ENCODE results near the gene WWC2. TPM values are rescaled to one million over a fixed set of nuclear protein-coding genes. Genes with fewer than 3 reads are reported as not detected.

Gene WWC2
- total and polyA plus RNA-seq, 4 donors, result 7.1 to 50.3 (median 24.9) TPM

DNA sequence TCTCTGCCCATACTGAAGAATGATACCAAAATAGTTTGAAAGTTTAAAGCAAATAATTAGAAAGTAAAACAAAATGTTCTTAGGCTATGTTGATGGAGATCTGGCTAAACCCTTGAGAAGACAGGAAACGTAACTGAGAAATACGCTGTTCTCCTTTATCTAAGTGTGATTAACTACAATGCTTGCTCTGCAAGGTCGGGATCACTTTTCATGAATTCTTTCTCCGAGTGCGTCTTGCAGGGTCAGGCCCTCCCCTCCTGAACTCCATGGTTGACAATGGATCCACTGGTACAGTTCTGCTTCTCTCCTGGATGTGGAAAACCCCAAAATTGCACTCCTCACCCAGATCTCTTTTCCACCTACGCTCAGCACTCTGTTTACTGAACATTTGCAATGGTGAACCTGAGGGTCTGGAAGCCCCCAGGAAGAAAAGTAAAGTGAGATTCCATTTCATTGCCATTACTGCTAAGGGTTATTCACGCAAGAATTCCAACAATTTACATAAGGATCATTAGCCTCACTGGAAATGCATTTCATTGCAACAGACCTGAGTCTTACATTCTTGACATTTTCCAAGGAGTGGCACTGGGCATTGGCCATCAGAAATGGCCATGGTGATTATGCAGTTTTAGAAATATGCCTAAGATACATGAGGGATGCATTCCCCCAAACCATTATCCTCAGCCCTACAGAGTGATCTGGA lies 24.6 kb upstream of the WWC2 start:
- Histone ChIP-seq H3K4me3 (ENCODE audit: low read length in 2 of 2) (no peak overlapping the region), H3K27me3 (ENCODE audit: control insufficient read depth in 1 of 2, insufficient read depth in 2 of 2, low read length in 1 of 2) (no peaks in the 10 kb centered on the region), H3K36me3 (ENCODE audit: control insufficient read depth in 1 of 2, insufficient read depth in 2 of 2, low read length in 1 of 2) (no peaks in the 10 kb centered on the region), H3K9me3 (ENCODE audit: control insufficient read depth, low read length) (peaks cover 2% of the 10 kb centered on the region), H3K27ac (ENCODE audit: low read depth in 1 of 2, low read length in 2 of 2) (no peak overlapping the region), H3K4me1 (ENCODE audit: control insufficient read depth in 1 of 2, insufficient read depth in 2 of 2, low read length in 2 of 2) (no peaks in the 10 kb centered on the region)
- ATAC-seq (ENCODE audit: low FRiP score) (no peak), DNase-seq (no peak)
- intact Hi-C loops (cut with DNase I), result loop anchor here (2.0 to 10.0 kb wide), 2 partner anchors 138 to 140 kb away; no protein-coding TSS in a partner anchor
- WGBS, 2 donors, result 69 to 75% methylated on average over 7 of the region's 7 CpGs

DNA sequence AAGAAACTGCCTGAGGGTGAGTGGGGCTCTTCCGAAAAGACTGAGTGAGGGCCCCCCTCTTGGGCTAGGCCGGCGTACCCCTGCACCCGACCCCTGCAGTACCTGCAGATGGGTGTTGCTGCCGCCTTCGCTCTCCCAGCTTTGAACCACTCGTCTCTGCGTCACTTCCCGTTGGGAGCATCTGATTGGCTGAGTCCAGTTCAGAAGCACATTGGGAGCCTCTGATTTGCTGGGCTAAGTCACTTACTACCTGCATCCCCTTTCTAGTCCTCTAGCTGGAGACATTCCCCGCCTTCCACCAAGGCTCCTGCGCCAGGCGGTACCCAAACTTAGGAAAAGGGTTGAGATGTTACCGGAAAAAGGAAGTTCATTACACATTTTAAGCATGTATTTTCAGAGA lies 20.4 kb upstream of the WWC2 start:
- Histone ChIP-seq H3K36me3 (ENCODE audit: control insufficient read depth in 1 of 2, insufficient read depth in 2 of 2, low read length in 1 of 2) (no peaks in the 10 kb centered on the region), H3K9me3 (ENCODE audit: control insufficient read depth, low read length) (no peaks in the 10 kb centered on the region), H3K4me1 (ENCODE audit: control insufficient read depth in 1 of 2, insufficient read depth in 2 of 2, low read length in 2 of 2) (no peaks in the 10 kb centered on the region), H3K27me3 (ENCODE audit: control insufficient read depth in 1 of 2, insufficient read depth in 2 of 2, low read length in 1 of 2) (no peaks in the 10 kb centered on the region), H3K27ac (ENCODE audit: low read depth in 1 of 2, low read length in 2 of 2) (no peak overlapping the region), H3K4me3 (ENCODE audit: low read length in 2 of 2) (no peak overlapping the region)
- 97% methylated on average over 13 of the region's 13 CpGs for WGBS, 2 donors
- ATAC-seq (ENCODE audit: low FRiP score), result no peak
- DNase-seq, result no peak
- intact Hi-C loops (cut with DNase I), result loop anchor here in 1 of 2 donors (10.0 kb wide), 1 partner anchor 144 kb away; no protein-coding TSS in a partner anchor

DNA sequence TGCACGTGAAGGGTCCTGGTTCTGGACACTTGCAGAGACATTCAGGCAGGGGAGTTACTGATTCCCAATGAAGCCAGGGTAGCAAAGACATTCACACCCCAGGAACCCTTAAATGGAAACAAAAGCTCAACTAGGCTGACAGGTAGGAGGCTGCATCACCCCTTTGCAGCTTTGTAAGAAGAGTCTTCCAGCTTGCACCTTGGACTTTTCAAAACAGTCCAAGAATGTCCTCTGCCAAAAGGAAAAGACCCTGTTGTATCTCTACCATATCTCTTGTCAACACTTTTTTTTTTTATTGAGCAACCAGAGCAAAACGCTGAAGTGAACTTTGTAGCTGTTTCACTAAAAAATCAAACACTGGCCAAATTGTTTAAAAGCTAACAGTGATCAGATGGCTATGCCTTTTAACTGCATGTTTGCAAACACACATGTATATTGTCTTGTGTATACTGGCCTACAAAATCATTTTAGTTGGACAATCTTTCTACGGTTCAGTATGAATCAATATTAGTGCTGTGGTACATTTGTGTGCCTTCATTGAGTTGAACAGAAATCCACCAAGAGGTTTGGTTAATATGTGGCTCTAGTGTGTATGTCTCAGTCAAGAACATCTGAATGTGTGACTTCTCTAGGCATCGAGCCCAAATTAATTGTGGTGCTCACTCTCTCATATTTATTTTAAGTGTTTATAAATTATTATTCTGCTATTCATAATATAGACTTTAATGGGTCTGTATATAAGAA lies 18.5 kb upstream of the WWC2 start:
- intact Hi-C loops (cut with DNase I), result no loop called here
- ATAC-seq (ENCODE audit: low FRiP score), result no peak
- Histone ChIP-seq H3K4me1 (ENCODE audit: control insufficient read depth in 1 of 2, insufficient read depth in 2 of 2, low read length in 2 of 2) (no peaks in the 10 kb centered on the region), H3K36me3 (ENCODE audit: control insufficient read depth in 1 of 2, insufficient read depth in 2 of 2, low read length in 1 of 2) (no peaks in the 10 kb centered on the region), H3K27me3 (ENCODE audit: control insufficient read depth in 1 of 2, insufficient read depth in 2 of 2, low read length in 1 of 2) (no peaks in the 10 kb centered on the region), H3K9me3 (ENCODE audit: control insufficient read depth, low read length) (no peaks in the 10 kb centered on the region), H3K4me3 (ENCODE audit: low read length in 2 of 2) (no peak overlapping the region), H3K27ac (ENCODE audit: low read depth in 1 of 2, low read length in 2 of 2) (no peak overlapping the region)
- WGBS, 2 donors, result 73 to 74% methylated on average over 4 of the region's 4 CpGs
- no peak for DNase-seq

DNA sequence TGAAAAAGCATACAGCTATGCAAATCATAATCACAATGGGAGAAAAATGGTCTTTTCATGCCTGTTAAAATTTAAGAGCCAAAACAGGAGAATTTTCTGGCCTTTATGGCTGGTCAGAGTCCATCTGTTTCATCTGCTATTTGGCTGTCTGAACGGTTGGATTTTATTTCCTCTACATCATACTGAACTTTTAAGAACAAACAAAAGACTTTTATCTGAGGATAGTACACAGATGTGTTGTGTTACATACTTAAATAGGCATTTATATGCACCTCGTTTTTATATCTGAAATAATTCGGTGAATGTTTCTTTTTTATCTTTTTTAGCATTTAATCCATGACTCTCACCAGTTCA lies 18.0 kb upstream of the WWC2 start:
- ATAC-seq (ENCODE audit: low FRiP score), result no peak
- 35 to 40% methylated on average over 3 of the region's 3 CpGs for WGBS, 2 donors
- intact Hi-C loops (cut with DNase I), result no loop called here
- Histone ChIP-seq H3K36me3 (ENCODE audit: control insufficient read depth in 1 of 2, insufficient read depth in 2 of 2, low read length in 1 of 2) (no peaks in the 10 kb centered on the region), H3K4me3 (ENCODE audit: low read length in 2 of 2) (no peak overlapping the region), H3K4me1 (ENCODE audit: control insufficient read depth in 1 of 2, insufficient read depth in 2 of 2, low read length in 2 of 2) (no peaks in the 10 kb centered on the region), H3K27me3 (ENCODE audit: control insufficient read depth in 1 of 2, insufficient read depth in 2 of 2, low read length in 1 of 2) (no peaks in the 10 kb centered on the region), H3K27ac (ENCODE audit: low read depth in 1 of 2, low read length in 2 of 2) (no peak overlapping the region), H3K9me3 (ENCODE audit: control insufficient read depth, low read length) (no peaks in the 10 kb centered on the region)
- no peak for DNase-seq

DNA sequence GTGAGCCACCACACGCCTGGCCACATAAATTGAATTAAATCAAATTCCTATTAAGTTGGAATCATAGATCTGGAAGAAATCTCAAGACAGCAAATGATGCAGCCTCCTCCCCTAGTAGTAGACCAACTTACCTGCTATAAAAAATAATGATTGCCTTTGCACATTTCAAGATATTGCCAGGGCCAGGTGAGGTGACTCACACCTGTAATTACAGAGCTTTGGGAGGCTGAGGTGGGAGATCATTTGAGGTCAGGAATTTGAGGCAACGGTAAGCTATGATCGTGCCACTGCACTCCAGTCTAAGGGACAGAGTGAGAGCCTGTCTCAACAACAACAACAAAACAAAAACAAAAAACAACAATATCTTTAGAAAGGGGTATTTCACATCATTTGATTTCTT lies 17.0 kb upstream of the WWC2 start:
- Histone ChIP-seq H3K27me3 (ENCODE audit: control insufficient read depth in 1 of 2, insufficient read depth in 2 of 2, low read length in 1 of 2) (no peaks in the 10 kb centered on the region), H3K36me3 (ENCODE audit: control insufficient read depth in 1 of 2, insufficient read depth in 2 of 2, low read length in 1 of 2) (no peaks in the 10 kb centered on the region), H3K4me3 (ENCODE audit: low read length in 2 of 2) (no peak overlapping the region), H3K27ac (ENCODE audit: low read depth in 1 of 2, low read length in 2 of 2) (no peak overlapping the region), H3K9me3 (ENCODE audit: control insufficient read depth, low read length) (no peaks in the 10 kb centered on the region), H3K4me1 (ENCODE audit: control insufficient read depth in 1 of 2, insufficient read depth in 2 of 2, low read length in 2 of 2) (no peaks in the 10 kb centered on the region)
- intact Hi-C loops (cut with DNase I), result no loop called here
- DNase-seq, result no peak
- ATAC-seq (ENCODE audit: low FRiP score), result no peak
- 96 to 98% methylated on average over 3 of the region's 3 CpGs for WGBS, 2 donors

DNA sequence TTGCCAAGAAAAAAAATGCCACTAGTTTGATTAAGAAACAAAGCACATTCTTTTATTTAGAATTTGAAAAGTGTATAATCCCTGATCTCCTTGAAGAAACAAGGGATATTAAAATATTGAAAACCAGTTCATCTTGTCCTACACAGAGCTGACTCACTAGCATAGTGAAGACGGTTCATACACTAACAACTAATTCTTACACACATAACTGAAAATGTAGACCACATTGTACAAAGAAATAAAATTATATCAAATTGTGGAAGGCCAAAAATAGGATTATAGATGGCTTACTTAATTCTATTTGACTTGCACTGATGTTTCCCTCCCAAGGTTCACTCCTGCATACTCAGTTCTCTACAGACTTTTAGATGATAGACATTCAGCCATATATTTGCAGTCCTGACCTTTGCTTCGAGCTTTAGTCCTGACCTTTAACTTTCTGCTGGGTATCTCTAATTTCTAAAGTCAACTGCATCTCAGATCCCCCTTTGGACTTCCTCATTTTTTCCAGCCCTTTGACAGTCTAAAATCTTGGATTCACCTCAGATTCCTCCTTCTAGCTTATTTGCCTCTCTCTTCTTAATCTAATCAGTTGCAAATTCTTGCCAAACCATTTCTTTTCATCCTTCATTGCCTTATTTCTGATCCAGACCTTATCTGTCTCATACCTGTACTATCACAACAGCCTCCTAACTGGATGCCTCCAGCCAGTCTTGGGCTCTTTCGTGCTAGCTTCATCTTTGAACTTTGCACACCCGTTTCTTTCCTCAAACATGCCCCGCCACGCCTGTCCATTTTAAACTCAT lies 4.5 kb upstream of the WWC2 start:
- no peaks in the 10 kb centered on the region for H3K27me3 ChIP-seq (ENCODE audit: control insufficient read depth in 1 of 2, insufficient read depth in 2 of 2, low read length in 1 of 2)
- ATAC-seq (ENCODE audit: low FRiP score) (no peak), DNase-seq (no peak)
- 74 to 75% methylated on average over 6 of the region's 6 CpGs for WGBS, 2 donors
- no peak overlapping the region for H3K27ac ChIP-seq (ENCODE audit: low read depth in 1 of 2, low read length in 2 of 2)
- no peak overlapping the region for H3K4me3 ChIP-seq (ENCODE audit: low read length in 2 of 2)
- H3K9me3 ChIP-seq (ENCODE audit: control insufficient read depth, low read length), result no peaks in the 10 kb centered on the region
- no peaks in the 10 kb centered on the region for H3K36me3 ChIP-seq (ENCODE audit: control insufficient read depth in 1 of 2, insufficient read depth in 2 of 2, low read length in 1 of 2)
- intact Hi-C loops (cut with DNase I), result loop anchor here in 1 of 2 donors (10.0 kb wide), 2 partner anchors 350 to 410 kb away; partner anchors contain the start of genes CDKN2AIP and ING2
- H3K4me1 ChIP-seq (ENCODE audit: control insufficient read depth in 1 of 2, insufficient read depth in 2 of 2, low read length in 2 of 2), result peaks cover 0 to 1% of the 10 kb centered on the region in 2 donors

DNA sequence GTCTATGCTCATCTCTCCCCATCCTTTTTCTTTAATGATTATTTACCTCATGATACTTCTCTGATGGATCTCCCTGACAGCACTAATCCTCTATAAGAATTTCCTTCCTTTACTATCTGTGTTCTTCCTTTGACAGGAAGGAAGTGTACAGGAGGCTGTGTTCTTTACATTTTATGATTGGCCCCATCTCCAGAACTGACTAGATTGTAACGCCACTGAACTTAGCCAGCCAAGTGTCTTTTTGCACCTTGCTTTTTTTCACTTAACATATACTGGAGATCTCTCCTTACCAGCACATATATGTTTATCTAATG lies 3.9 kb upstream of the WWC2 start:
- no peak for ATAC-seq (ENCODE audit: low FRiP score)
- Histone ChIP-seq H3K36me3 (ENCODE audit: control insufficient read depth in 1 of 2, insufficient read depth in 2 of 2, low read length in 1 of 2) (no peaks in the 10 kb centered on the region), H3K27ac (ENCODE audit: low read depth in 1 of 2, low read length in 2 of 2) (no peak overlapping the region), H3K27me3 (ENCODE audit: control insufficient read depth in 1 of 2, insufficient read depth in 2 of 2, low read length in 1 of 2) (no peaks in the 10 kb centered on the region), H3K4me3 (ENCODE audit: low read length in 2 of 2) (no peak overlapping the region), H3K4me1 (ENCODE audit: control insufficient read depth in 1 of 2, insufficient read depth in 2 of 2, low read length in 2 of 2) (peaks cover 0 to 1% of the 10 kb centered on the region in 2 donors), H3K9me3 (ENCODE audit: control insufficient read depth, low read length) (no peaks in the 10 kb centered on the region)
- no peak for DNase-seq
- intact Hi-C loops (cut with DNase I), result loop anchor here in 1 of 2 donors (10.0 kb wide), 2 partner anchors 350 to 410 kb away; partner anchors contain the start of genes CDKN2AIP and ING2
- 84 to 90% methylated on average over 1 of the region's 1 CpG for WGBS, 2 donors

DNA sequence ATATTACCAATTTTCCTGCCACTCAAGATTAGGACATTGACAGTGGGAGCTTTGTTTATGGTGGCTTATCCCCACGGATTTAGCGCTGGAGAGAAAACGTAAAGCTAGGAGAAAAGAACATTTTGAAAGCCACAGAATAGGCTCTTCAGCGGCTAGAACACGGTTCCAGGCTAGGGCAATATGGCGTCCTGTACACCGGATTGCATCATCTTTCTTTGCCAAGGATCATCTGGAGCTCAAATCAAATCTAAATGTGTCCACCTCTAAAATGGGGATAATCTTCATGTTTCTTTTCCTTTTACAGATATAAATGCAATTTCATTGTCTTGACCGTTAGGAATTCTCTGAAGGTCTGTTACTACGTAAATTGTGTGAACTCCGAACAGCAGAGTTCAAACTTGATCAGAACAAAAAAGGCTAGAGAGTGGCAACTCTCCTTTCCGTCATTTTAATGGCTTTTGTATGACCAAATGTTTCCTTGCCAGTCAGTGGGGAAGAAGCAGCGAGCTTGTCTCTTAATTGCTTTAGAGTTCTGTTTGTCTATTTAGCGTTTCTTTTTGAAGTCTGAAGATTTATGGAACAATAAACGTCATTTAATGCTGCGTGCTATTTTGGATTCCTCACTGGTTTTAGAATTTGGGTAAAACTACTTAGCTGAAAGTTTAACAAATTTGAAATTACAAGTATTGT lies 2.6 kb upstream of the WWC2 start:
- intact Hi-C loops (cut with DNase I), result loop anchor here in 1 of 2 donors (10.0 kb wide), 2 partner anchors 348 to 408 kb away; partner anchors contain the start of genes CDKN2AIP and ING2
- Histone ChIP-seq H3K9me3 (ENCODE audit: control insufficient read depth, low read length) (no peaks in the 10 kb centered on the region), H3K27me3 (ENCODE audit: control insufficient read depth in 1 of 2, insufficient read depth in 2 of 2, low read length in 1 of 2) (no peaks in the 10 kb centered on the region), H3K27ac (ENCODE audit: low read depth in 1 of 2, low read length in 2 of 2) (no peak overlapping the region), H3K36me3 (ENCODE audit: control insufficient read depth in 1 of 2, insufficient read depth in 2 of 2, low read length in 1 of 2) (no peaks in the 10 kb centered on the region), H3K4me1 (ENCODE audit: control insufficient read depth in 1 of 2, insufficient read depth in 2 of 2, low read length in 2 of 2) (peaks cover 0 to 1% of the 10 kb centered on the region in 2 donors), H3K4me3 (ENCODE audit: low read length in 2 of 2) (no peak overlapping the region)
- DNase-seq (no peak), ATAC-seq (ENCODE audit: low FRiP score) (no peak)
- WGBS, 2 donors, result 96% methylated on average over 15 of the region's 15 CpGs
